Measurements from ENCODE around the gene DCDC1.

Gene DCDC1

DNA sequence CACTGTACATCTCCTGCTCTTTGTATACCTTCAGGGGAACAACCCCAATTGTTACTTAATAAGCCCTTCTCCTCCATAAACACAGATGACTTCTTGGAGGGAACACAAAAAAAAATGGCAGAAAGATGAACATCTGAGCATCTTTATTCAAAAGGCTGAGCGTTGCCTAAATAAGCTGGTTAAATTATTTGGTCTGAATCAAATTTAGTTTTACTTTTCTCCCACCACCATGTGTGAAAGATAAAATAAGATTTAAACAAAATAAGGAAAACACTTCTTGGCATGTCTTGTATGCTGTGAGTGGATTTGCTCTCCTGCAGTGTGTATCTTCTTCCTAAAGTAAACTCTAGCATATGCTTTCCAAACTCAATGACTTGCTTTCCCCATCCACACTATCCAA lies 137.9 kb downstream of the DCDC1 start:
- DNase-seq, result no peak

DNA sequence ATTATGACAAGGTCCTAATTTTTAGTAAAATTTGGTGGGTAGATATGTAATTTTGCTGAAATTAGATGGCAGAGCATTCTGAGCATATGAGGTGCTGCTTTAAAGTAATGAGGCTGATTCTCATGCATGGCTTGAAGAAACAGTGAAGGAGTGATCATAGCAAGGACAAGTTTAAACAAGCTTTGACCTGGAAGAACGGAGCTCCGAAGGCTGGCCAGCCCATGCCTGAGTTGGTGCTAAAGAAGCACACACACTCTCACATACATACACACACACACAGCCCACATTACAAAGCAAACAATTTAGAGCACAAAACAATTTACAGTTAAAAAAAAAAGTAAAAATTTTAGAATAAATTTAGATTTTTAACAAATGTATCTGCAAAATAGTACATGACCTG lies 150.7 kb downstream of the DCDC1 start:
- no peak for DNase-seq

DNA sequence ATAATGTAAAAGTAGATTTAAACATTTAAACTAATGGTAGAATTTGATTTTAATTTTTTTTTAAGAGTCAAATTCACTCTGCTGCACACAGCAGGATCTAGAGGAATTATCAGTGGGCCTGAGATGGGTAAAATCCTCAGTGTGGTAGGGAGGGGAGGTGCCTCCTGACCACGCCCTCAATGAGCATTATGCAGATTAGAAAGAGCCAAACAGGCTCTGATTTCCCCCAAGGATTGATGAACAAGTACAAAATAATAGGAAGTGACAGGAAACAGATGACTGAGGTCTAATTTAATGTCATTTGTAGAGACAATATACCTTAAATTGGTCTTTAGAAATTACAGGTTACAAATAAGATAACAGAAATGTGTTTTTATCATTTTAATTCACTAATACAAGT lies 155.2 kb downstream of the DCDC1 start:
- DNase-seq, result no peak

DNA sequence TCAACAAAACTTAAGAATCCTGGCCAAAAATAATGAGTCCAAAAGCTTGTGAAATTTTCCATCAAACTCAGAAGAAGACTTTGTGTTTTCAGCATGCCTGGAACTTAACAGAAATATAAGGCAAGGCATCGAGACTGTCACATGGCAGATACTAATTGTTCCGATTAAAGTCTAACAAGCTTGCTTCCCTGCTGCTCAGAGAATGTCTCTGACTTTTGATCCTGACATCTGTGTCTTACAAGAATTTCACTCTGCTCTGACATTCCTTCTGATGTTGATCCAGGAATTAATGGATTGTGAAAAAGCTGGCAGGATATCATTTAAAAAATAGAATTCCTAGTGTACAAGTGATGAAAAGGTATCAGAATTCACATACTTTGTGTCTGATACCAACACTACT lies 170.2 kb downstream of the DCDC1 start:
- no peak for DNase-seq

DNA sequence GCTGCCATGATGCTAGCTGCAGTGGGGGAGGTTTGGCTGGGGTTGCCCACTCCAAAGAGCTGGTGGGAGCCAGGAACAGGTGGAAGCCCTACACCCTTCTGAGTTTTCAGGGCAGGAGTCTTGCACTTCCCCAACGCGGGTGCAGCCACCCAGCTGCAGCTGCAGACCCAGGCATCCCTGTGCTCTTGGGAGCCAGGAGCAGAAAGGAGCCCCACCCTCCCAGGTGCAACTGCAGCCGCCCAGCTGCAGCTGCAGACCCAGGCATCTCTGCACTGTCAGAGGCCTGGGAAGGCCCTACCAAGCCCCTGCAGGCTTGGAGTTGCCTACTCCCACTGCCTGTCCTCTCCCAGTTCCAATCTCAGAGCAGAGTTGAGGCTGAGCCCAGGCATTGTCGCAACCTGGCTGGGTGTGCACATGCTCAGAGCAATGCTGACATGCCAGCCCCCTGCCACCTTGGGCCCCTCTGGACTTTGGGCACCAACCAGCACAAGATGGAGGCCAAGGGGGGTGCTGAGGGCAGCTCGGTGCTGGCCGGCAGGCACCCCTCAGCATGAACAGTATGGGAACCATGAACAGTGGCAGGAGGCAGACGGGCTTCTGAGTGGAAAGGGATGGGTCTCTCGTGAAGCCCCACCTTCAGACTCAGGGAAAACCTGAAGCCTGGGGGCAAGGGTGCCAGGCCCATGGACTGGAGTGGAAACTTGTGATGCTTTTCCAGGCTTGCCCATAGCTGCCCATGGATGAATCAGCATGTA lies 195.4 kb downstream of the DCDC1 start:
- no peak for DNase-seq

DNA sequence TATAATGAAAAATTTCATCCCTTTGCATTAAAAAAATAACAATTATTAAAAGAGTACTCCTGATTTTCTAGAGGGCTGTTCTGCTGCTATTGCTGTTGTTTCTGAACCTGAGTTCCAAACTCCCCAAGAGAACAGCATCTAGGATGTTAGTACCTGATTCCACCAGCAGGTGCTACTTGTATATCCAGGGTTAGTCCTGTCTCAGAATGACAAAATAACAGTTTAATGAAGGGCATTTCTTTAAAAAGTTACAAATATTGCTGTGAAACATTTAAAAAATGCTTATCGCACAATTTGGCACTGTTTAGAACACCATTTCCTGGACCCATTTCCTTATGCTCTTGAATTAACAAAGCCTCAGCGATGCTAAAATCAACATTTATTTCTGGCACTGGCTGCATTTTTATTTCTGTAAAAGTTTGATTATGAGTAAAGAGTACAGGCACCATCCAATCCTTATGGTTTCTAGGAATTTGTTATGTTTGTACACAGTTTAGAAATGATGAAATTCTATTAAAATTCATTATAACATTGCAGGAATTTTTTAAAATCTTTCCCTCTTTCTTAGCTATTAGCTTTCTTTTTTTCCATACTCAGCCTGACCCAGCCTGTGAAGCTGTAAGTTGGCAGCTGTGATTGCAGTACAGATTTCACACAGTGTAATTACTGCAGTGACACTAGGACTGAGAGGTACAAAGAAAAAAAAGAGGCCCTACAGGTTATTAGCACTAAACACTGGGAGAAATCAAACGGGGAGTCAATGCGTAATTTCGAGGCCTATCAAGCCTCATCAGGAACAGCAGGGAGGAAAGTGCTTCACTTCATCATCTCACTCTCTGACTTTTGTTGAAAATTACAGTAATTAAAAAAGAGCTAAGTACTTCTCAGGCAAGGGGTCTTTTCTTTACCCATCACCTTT lies 208.8 kb downstream of the DCDC1 start:
- no peak for DNase-seq

DNA sequence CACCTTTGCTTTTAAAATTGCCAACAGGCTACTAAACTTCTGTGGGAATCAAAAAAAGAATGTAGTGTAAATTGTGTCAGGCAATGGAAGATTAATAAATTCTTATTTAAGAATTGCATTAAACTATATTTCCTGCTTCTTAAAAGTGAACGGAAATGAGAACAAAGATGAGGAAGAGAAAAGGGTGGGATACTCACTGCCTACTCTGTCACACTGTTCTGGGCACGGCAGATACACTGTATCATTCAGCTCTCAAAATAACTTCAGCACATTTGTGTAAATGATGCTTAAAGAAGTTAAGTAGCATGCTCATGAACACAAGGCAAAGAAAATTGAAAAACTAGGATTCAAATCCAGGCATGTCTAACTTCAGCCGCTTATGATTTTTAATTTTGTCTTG lies 218.7 kb downstream of the DCDC1 start:
- no peak for DNase-seq

DNA sequence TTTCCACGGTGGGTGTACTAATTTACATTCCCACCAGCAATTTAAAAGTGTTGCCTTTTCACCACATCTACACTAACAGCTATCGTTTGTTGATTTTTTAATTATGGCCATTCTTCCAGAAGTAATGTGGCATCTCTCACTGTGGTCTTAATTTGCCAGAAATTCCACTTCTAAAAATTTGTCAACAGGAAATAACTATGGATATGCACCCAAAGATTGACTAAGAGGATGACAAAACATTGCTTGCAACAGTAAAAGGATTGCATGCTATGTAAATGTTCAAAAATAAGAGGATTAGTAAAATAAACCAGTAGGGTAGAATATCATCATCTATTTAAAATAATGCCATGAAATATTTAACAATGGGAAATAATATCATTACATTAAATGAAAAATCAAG lies 219.5 kb downstream of the DCDC1 start:
- DNase-seq, result no peak

DNA sequence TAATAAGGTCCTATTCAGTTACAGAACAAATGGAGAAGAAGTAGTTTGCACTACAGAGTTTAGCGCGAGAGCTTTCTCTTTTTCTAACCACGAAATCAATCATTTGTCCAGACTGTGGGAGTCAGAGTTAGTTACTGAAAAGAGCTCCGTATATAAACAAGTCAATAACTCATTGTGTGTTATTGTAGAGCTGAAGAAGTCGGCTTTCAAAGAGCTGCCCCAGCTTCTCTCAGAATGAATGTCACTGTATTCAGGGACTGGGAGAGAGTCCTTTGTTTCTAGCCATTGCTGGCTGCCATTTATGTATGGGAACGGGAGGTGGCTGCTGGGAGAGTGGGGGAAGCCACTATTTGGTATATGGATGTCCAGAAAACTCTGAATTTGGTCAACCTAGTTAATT lies 227.8 kb downstream of the DCDC1 start:
- no peak for DNase-seq

DNA sequence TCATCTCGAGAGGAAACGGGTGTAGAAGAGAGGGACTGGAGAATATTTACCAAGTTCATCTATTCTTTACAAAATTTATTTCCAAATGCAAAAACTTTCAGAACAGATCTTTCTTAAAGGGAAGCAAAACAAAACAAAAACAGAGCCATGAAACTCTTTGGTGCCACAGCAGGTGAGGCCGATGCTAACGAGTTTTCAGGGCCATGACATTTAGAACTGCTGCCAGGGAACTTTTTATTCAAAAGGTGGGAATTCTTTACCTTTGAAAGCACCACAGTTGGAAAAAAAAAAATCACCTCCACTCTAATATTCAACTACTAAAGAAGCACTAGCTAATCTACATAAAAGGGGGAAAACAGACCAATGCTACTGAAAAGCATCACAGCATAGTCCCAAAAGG lies 230.1 kb downstream of the DCDC1 start:
- DNase-seq, result no peak

DNA sequence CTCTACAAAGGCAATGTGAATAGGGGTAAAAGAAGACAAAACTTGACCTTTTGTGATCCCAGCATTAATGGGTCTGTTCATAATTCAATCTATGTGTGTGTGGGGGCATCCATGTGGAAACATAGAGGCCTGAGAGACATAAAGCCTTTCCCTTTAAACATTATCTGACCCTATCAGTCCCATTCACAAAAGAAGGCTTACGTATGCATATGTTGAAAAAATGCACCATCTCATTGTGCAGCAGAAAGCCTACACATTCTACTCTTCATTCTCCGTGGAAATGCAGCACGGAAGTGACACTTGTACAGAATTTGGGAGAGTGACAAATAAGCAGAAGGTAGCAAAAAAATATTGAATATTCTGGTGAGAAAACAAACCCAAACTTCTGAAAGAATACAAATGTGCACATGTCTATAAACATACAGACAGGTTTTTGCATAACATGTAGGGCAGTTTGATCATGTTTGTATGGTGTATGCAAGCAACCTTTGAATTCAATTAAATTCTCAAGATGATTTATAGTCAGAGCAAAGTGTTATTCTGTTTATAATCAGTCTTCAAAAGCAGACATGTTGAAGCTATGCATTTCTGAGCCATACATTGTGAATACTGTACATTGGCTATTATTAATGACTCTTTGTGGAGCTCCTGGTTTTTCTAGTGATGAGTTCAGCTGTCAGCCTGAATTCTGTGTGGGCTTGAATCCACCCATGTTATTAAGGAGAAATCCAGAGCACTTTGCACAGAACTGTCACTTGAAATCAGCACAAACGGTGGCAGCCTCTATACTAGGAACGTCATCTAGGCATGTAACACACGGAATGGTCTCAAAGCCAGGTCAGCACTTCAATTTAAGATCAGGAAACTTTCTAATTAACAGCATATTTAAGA lies 236.8 kb downstream of the DCDC1 start:
- no peak for DNase-seq

DNA sequence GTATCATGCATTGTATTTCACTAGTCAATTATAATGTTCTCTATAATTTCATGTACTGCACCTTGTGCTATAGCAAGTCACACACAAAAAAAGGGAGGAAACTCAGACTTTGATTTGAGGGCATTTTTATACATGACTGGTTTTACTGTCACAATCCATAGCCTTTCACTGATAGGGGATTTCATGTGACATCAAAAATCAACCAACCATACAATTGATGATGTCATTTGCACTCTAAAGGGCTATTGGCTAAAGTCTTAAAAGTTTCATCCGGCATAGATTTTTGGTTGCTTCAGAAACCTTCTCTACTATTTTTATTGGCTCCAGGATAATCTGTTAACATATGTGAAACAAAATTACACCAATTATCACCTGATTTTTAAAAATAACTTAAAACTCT lies 237.8 kb downstream of the DCDC1 start:
- no peak for DNase-seq

DNA sequence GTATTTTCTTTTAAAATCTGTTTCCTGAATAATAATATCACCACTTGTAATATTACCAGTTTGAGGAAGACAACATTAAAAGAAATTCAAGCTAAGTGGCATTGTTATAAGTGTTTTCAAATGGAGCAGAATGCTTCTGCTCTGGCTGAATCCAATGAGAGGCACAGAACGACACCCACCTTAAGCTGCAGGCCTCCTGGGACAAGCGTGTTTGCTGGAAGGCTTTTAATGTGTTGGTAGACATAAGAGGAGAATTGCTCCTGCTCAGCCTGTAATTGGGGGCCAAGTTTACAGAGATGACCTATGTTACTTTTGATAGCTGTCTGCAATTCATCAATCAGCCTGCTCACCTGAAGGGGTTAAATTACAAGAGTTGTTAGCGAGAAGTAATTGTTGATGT lies 242.2 kb downstream of the DCDC1 start:
- no peak for DNase-seq

DNA sequence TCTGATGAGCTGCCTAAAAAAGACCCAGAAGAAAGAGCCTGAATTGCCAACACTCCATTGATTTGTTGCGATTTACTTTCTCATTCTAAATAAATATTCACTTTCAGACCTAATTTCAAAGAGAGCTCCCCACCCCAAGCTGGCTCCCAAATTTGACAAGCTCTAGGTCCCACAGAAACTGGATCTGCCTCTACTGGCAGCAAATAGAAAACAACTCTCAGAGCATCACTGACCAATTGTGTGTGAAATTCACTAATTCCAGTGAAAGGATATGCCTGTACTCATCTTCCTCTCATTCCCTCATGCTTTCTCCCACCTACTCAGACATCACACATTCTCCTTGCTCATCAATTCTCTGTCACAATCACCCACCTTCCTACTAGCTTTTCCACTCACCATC lies 249.1 kb downstream of the DCDC1 start:
- DNase-seq, result no peak

DNA sequence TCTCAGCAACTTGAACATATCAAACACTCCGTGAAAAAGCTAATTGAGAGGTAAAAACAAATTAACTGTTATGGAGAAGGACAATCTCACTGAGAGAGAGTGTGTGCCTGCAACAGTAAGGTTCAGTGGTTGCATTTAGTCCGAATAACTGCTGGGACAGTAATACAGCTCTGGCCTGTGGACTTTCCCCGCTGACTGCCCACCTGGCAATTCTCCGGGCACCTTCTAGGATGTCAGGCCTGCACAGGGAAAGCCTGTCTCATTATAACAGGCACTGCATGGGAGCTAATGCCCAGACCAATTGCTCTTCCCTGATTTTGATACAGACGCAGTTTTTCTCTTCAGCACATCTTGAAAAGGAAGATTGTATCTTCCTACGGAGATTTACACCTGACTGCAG lies 251.0 kb downstream of the DCDC1 start:
- DNase-seq, result no peak

DNA sequence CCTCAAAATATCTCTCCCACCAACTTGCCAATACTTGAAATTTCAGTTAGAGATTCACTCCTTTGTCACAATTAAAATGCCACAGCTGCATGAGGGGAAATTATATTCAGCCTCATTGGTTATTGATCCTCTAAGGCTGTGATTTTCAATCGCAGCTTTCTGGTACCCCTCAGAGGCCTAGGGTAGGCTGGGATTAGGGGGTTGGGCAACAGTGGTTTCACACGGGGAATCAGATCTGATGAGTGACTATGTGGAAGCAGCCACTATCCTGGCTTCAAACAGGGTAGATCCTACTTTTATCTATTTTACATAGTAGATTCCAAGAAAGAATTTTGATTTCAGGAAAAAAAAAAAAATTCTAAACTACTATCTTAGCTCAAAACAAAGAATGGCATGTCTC lies 252.5 kb downstream of the DCDC1 start:
- DNase-seq, result no peak

DNA sequence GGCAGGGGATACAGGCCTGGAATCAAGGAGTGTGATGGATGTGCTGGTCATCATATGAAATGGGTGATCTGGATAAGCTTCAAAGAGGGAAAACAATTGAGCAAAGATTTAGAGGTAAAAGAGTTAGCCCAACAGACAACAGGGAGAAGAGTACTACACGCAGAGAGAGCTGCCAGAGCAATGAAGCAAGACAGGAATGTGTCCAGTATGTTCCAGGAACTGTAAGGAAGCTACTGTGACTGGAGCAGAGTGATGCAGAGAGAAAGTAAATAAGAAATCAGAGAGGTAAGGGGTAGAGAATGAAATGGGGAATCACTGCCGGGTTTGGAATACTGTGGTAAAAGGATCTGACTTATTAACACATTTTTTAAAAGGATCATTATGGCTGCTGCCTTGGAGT lies 255.1 kb downstream of the DCDC1 start:
- DNase-seq, result no peak

DNA sequence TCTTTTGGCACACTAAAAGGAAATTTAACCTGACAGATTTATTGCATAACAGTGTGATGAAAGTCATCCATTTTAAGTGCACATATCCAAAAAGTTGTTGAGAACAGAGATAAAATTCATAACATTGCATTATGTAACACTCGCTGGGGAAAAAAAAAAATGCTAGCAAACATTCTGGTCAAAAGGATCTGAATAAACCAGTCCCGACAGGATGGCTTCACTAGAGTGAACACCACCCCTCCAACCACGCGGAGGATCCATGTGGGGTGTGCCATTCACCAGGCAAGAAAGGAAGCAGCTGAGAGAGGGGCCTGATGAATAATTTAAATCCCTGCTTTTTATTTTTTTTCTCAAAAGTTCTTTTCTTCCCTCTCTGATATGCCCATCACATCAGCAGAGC lies 258.7 kb downstream of the DCDC1 start:
- no peak for DNase-seq

DNA sequence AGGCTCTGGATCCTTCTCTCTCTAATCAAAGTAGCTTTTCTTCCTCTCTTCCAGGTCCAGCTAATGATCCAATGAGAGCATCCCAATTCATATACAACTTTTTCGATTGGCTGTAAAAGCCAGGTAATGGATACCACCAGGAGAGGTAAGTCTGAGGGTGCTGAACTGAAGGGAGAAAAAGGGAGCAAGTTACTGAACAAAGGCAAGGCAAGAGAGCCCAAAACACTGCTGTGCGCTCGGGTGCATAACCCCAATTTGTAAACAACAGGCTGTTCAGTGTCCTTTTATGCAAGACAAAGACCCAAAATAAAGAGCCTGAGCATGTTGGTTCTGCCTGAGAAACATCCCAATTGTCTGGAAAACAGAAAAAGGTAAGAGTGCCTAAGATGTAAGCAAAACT lies 260.1 kb downstream of the DCDC1 start:
- no peak for DNase-seq

DNA sequence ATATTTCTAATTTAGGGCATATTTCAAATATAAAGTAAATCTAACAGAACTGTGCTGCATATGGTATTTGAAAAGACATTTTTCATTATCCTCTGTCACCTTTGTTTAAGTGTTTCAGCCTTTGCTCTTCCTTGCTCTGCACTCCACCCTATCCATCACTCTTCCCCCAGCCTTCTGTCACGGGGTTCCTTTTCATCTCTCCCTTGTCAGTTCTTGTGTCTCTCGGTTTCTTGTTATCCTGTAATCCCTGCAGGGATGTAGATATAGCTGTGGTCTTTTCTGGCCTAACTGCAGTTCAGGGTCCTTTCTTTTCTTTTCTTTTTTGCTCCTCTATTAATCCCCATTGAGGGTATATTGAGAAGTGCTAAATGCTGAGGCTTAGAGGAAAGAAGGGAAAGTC lies 261.9 kb downstream of the DCDC1 start:
- DNase-seq, result no peak

DNA sequence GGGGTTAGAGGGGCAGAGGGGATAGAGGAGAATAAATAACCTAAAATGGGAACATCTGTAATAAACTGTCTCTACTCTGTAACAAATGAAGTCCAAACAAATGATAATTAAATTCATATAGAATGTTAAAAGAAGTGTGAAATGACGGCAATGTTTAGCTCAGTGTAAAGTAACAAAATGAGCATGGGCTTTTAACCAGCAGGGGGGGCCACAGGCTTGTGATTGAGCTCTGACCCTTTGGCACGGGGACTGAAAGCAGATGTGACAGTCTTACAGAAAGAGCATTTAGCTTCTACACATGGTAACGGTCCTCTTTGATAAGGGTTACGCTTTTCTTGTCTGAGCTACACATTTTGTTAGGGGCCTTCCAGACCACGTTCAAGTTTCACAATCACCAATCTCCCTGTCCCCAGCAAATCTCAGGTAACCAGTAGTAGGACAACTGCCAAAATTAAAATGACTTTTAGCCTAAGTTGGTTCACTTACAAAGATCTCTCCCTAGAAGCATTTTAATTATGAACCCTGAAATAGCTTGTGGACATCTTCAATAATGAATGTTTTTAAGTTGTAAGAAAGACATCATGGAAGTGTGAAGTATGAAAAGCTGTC lies 262.5 kb downstream of the DCDC1 start:
- peak in 1 of 4 experiments; percentile 4 for DNase-seq

DNA sequence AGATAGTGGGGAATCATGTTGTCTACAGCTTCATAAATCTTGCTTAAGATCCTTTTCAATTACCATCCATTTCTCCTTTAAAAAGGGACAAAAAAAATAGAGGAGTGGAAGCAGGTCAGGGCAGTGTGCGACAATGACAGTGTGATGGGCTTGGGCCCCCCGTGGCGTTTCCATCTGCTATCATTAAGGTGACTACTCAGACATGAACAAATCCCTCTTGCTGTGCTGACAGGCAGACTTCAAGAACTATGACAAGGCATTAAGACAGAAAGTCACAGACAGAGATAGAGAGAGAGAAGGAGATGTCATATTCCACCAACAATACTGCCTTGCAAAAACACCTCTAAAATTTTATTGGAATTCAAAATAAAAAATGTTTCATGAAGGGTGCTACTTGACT lies 263.2 kb downstream of the DCDC1 start:
- DNase-seq, result no peak

DNA sequence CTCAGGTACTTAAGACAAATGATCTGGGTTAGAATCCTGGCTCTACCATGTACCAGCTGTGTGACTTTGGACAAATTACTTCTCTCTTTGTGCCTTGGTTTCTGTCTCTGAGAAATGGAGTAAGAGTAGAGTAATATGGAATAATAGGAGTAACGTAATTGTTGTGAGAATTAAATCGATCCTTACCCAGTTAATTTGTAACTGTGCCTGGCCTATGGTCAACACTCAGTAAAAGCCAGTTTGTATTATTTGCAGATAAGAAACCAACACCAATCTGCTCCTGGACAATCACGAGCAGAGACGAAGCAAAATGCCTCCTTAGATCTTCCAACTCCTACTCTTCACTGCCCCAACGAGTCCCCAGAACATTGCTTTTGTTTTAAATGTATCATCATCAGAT lies 266.7 kb downstream of the DCDC1 start:
- no peak for DNase-seq
